Esophagus muscularis mucosa (tissue), 4 donors: ENCODE results near the gene KIF21B. TPM values are rescaled to one million over a fixed set of nuclear protein-coding genes. Genes with fewer than 3 reads are reported as not detected.

Experiments
- DNase-seq: peaks from one replicate; pipeline ENCODE4 v3.0.0-alpha.2; 2017; ENCODE audit errors: extremely low spot score
- H3K27ac ChIP-seq, 4 donors: fragments of 200-600 bp; sonication (generic); replicated peaks in 1 of 4; 1 replicate in 3 of 4; 2 replicates in 1 of 4; pipeline ENCODE4 v1.5.1; 2016 to 2019; ENCODE audit warnings: mild to moderate bottlenecking in 1 of 4
- H3K27me3 ChIP-seq, 4 donors: fragments of 200-600 bp; sonication (generic); one replicate each; pipeline versions ENCODE4 v1.5.1 to v1.6.0; 2016 to 2019
- H3K36me3 ChIP-seq, 4 donors: fragments of 200-600 bp; sonication (generic); one replicate each; pipeline ENCODE4 v1.5.1; 2016 to 2019
- H3K4me1 ChIP-seq, 4 donors: fragments of 200-600 bp; sonication (generic); one replicate each; pipeline ENCODE4 v1.5.1; 2016 to 2019
- H3K4me3 ChIP-seq, 4 donors: fragments of 200-600 bp; sonication (generic); 1 replicate in 2 of 4; 2 replicates in 2 of 4; pipeline ENCODE4 v1.5.1; 2016 to 2019; ENCODE audit warnings: mild to moderate bottlenecking in 4 of 4, moderate library complexity in 1 of 4
- H3K9me3 ChIP-seq, 4 donors: fragments of 200-600 bp; sonication (generic); 1 replicate in 3 of 4; 2 replicates in 1 of 4; pipeline ENCODE4 v1.5.1; 2016 to 2019
- EP300 ChIP-seq: sonication (generic); formaldehyde crosslinking; IDR thresholded peaks from one replicate; pipeline ENCODE4 v1.6.1; 2017; ENCODE audit warnings: antibody characterized with exemption
- POLR2A ChIP-seq: fragments of 450-650 bp; IDR thresholded peaks from one replicate; pipeline ENCODE4 v1.6.1; 2017; ENCODE audit warnings: antibody characterized with exemption, moderate library complexity, mild to moderate bottlenecking, low read depth
- POLR2AphosphoS5 ChIP-seq, 2 donors: sonication (generic); formaldehyde crosslinking; IDR thresholded peaks; one replicate each; pipeline ENCODE4 v1.6.1; 2017; ENCODE audit warnings: antibody characterized with exemption in 2 of 2
- WGBS: methylation state at CpG from one replicate; pipeline ENCODE4 v1.1.5; 2018; 5-methylcytosine and 5-hydroxymethylcytosine counted together
- intact Hi-C: fragments of 100-400 bp; cut with DNase I; formaldehyde crosslinking; loops from one replicate; pipeline ENCODE4 v1.15.1; 2023
- total RNA-seq, 4 donors: library from RNA; depleted of rRNA; stranded (reverse); fragments of >200 nt; gene quantifications; one replicate each; pipeline versions ENCODE4 v1.1.0 to v1.2.1, GENCODE V29; 2016
- TF ChIP-seq, protein P1 (sequence below), 3 experiments: fragments of 200-600 bp in 2 of 3; fragments of 450-650 bp in 1 of 3; sonication (generic) in 2 of 3; IDR thresholded peaks; one replicate each; pipeline ENCODE4 v1.5.1; 2017 to 2019; ENCODE audit warnings: antibody characterized with exemption in 3 of 3, mild to moderate bottlenecking in 2 of 3, moderate library complexity in 1 of 3

KIF21B gene
- total RNA-seq, 4 donors from 2014 or later = 1.6 to 2.5 (median 1.9) TPM

DNA sequence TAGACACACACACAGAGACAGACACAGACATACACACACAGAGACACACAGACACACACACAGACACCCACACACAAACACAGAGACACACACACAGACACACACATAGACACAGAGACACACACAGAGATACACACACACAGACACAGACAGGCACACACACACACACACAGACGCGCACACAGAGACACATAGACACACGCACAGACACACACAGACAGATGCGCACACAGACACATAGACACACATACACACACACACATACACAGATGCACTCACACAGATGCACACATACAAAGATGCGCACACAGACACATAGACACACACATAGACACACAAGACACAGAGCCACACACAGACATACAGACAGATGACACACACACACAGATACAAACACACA lies 16.0 kb downstream of the KIF21B start:
- Histone ChIP-seq H3K9me3 (no peaks in the 10 kb centered on the region), H3K4me1 (no peaks in the 10 kb centered on the region), H3K4me3 (no peak overlapping the region), H3K36me3 (peaks cover 0 to 14% (median 0%) of the 10 kb centered on the region in 4 donors), H3K27me3 (peaks cover 0 to 19% (median 0%) of the 10 kb centered on the region in 4 donors), H3K27ac (no peak overlapping the region)
- no peak for DNase-seq
- TF ChIP-seq POLR2AphosphoS5 (IDR thresholded peaks at IDR 0.05) (no peak), POLR2A (no peak), EP300 (no peak)
- TF ChIP-seq, protein P1, sequence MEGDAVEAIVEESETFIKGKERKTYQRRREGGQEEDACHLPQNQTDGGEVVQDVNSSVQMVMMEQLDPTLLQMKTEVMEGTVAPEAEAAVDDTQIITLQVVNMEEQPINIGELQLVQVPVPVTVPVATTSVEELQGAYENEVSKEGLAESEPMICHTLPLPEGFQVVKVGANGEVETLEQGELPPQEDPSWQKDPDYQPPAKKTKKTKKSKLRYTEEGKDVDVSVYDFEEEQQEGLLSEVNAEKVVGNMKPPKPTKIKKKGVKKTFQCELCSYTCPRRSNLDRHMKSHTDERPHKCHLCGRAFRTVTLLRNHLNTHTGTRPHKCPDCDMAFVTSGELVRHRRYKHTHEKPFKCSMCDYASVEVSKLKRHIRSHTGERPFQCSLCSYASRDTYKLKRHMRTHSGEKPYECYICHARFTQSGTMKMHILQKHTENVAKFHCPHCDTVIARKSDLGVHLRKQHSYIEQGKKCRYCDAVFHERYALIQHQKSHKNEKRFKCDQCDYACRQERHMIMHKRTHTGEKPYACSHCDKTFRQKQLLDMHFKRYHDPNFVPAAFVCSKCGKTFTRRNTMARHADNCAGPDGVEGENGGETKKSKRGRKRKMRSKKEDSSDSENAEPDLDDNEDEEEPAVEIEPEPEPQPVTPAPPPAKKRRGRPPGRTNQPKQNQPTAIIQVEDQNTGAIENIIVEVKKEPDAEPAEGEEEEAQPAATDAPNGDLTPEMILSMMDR (IDR thresholded peaks at IDR 0.05) = no peak
- 88% methylated on average over 4 of the region's 5 CpGs for WGBS
- intact Hi-C loops = no loop called here

DNA sequence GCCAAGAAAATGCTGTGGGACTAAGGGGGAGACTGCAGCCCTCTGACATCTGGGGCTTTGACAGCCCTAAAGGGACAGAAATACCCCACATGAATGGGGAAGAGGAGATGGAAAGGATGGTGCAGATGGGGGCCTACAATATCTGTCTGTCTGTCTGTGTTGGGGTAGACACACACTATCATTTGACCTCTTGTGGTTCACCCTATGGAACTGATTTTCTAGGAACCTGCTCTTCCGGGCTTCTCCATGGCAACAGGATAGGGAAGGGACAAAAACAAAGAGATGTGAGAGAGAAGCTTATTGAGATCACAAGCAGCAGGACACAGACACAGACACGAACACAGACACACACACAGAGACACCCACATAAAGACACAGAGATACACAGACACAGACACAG lies 17.1 kb downstream of the KIF21B start:
- 62% methylated on average over 2 of the region's 2 CpGs for WGBS
- Histone ChIP-seq H3K9me3 (no peaks in the 10 kb centered on the region), H3K27me3 (peaks cover 0 to 10% (median 0%) of the 10 kb centered on the region in 4 donors), H3K36me3 (peaks cover 0 to 14% (median 0%) of the 10 kb centered on the region in 4 donors), H3K4me1 (no peaks in the 10 kb centered on the region), H3K4me3 (no peak overlapping the region), H3K27ac (no peak overlapping the region)
- DNase-seq = no peak
- TF ChIP-seq, protein P1 (IDR thresholded peaks at IDR 0.05) = no peak
- TF ChIP-seq POLR2A (no peak), EP300 (no peak), POLR2AphosphoS5 (IDR thresholded peaks at IDR 0.05) (no peak)
- intact Hi-C loops = no loop called here

DNA sequence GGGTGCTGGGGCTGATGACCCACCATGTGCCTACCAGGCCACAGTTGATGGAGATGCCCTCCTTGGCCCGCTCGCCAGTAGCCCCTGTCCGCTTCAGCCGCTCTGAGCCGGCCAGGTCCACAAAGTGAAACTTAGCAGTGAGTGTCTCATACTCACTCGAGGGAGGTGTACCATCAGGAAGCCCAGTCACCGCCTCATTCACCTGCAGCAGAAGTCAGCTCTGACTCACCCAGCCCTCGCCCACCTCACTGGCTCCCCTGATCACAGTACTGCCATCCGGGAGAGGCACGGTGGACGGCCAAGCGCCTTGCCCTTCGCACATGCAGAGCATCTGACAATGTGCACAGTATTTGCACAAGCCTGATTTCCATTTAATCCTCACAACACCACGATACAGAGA lies 18.8 kb downstream of the KIF21B start:
- no peak for DNase-seq
- TF ChIP-seq, protein P1 (IDR thresholded peaks at IDR 0.05) = no peak
- no peak for TF ChIP-seq EP300
- H3K4me3 ChIP-seq = no peak overlapping the region
- WGBS = 93% methylated on average over 14 of the region's 14 CpGs
- H3K9me3 ChIP-seq = no peaks in the 10 kb centered on the region
- H3K27ac ChIP-seq = no peak overlapping the region
- H3K4me1 ChIP-seq = no peaks in the 10 kb centered on the region
- peaks cover 0 to 14% (median 0%) of the 10 kb centered on the region in 4 donors for H3K36me3 ChIP-seq
- intact Hi-C loops = no loop called here
- H3K27me3 ChIP-seq = no peaks in the 10 kb centered on the region

DNA sequence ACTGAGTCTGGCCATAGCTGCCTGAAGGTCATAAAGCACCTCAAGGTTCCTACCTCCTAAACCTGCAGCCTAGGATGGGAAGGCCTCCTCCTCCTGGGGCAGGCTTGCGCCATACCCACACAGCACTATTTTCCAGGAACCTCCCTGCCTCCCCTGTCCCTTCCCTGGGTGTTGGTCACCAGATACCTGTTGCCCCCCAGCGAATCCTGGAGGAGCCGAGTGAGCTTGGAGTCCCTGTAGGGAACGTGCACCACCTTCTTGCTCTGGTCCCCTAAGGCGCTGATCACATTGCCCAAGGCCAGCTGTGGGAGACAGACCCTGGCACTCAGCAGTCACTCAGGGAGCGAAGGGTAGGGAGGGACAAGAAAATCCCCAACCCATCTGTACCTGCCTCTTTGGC lies 19.4 kb downstream of the KIF21B start:
- no peaks in the 10 kb centered on the region for H3K9me3 ChIP-seq
- WGBS = 95% methylated on average over 6 of the region's 6 CpGs
- intact Hi-C loops = no loop called here
- H3K4me1 ChIP-seq = no peaks in the 10 kb centered on the region
- no peak for TF ChIP-seq POLR2A
- no peak for TF ChIP-seq POLR2AphosphoS5 (IDR thresholded peaks at IDR 0.05)
- TF ChIP-seq EP300 = no peak
- TF ChIP-seq, protein P1 (IDR thresholded peaks at IDR 0.05) = no peak
- DNase-seq = no peak
- H3K27me3 ChIP-seq = no peaks in the 10 kb centered on the region
- H3K36me3 ChIP-seq = peaks cover 0 to 16% (median 0%) of the 10 kb centered on the region in 4 donors
- H3K27ac ChIP-seq = no peak overlapping the region
- H3K4me3 ChIP-seq = no peak overlapping the region

DNA sequence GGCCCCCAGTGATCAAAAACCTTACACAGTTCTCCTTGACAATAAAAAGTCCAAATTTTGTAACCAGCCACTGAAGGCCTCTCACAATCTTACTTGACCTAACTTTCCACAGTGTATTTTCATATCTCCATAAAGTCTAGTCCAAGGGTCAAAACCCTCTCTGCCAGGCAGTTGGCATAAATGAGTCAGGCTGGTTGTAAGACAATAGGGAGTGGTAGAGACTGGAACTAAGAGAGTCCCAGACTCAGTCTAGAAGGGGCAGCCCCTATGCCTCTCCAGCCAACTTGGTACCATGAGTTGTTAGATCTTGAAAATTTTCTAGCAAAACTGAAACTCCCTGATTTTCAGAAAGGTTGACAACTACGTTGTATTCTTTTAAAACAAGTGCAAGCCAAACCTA lies 21.0 kb downstream of the KIF21B start:
- Histone ChIP-seq H3K27ac (no peak overlapping the region), H3K27me3 (no peaks in the 10 kb centered on the region), H3K4me3 (no peak overlapping the region), H3K9me3 (no peaks in the 10 kb centered on the region), H3K4me1 (no peaks in the 10 kb centered on the region), H3K36me3 (peaks cover 0 to 18% (median 0%) of the 10 kb centered on the region in 4 donors)
- intact Hi-C loops = no loop called here
- TF ChIP-seq, protein P1 (IDR thresholded peaks at IDR 0.05) = no peak
- TF ChIP-seq POLR2A = no peak
- no peak for TF ChIP-seq POLR2AphosphoS5 (IDR thresholded peaks at IDR 0.05)
- no peak for TF ChIP-seq EP300
- no peak for DNase-seq
- 100% methylated on average over 1 of the region's 1 CpG for WGBS
